Lower leg skin (tissue), 3 donors: ENCODE data around the gene ODF2.

Experiments
- POLR2A ChIP-seq, 2 donors: fragments of 450-650 bp; IDR thresholded peaks; one replicate each; pipeline ENCODE4 v1.6.1; 2016 to 2017; ENCODE audit warnings: antibody characterized with exemption in 2 of 2, mild to moderate bottlenecking in 1 of 2, moderate library complexity in 1 of 2
- TF ChIP-seq, protein P1 (sequence below), 3 donors: fragments of 450-650 bp; IDR thresholded peaks; one replicate each; pipeline ENCODE4 v1.5.1; 2016; ENCODE audit warnings: antibody characterized with exemption in 3 of 3, mild to moderate bottlenecking in 3 of 3, moderate library complexity in 2 of 3

GRCh38 chr9:128497824-128498610 is 42.2 kb downstream of the ODF2 start:
- TF ChIP-seq, protein P1, sequence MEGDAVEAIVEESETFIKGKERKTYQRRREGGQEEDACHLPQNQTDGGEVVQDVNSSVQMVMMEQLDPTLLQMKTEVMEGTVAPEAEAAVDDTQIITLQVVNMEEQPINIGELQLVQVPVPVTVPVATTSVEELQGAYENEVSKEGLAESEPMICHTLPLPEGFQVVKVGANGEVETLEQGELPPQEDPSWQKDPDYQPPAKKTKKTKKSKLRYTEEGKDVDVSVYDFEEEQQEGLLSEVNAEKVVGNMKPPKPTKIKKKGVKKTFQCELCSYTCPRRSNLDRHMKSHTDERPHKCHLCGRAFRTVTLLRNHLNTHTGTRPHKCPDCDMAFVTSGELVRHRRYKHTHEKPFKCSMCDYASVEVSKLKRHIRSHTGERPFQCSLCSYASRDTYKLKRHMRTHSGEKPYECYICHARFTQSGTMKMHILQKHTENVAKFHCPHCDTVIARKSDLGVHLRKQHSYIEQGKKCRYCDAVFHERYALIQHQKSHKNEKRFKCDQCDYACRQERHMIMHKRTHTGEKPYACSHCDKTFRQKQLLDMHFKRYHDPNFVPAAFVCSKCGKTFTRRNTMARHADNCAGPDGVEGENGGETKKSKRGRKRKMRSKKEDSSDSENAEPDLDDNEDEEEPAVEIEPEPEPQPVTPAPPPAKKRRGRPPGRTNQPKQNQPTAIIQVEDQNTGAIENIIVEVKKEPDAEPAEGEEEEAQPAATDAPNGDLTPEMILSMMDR (IDR thresholded peaks at IDR 0.05): no peak
- no peak for TF ChIP-seq POLR2A (IDR thresholded peaks at IDR 0.05)
